Spinal cord (tissue), 10 donors: ENCODE measurements around the gene AEBP1. TPM values are rescaled to one million over a fixed set of nuclear protein-coding genes. Genes with fewer than 3 reads are reported as not detected.

Experiments used
- DNase-seq, 6 donors: peaks; one replicate each; pipeline versions ENCODE4 v3.0.0 to v3.0.0-alpha.2; 2013 to 2015; ENCODE audit warnings: low spot score in 6 of 6, low read depth in 4 of 6
- H3K27ac ChIP-seq: one replicate; pipeline ENCODE4 v1.5.1; 2013; ENCODE audit warnings: low read depth, low read length, control low read depth
- H3K27me3 ChIP-seq: one replicate; pipeline ENCODE4 v1.6.1; 2013; ENCODE audit warnings: low read length; ENCODE audit not compliant: control insufficient read depth, insufficient read depth
- H3K36me3 ChIP-seq: one replicate; pipeline ENCODE4 v1.6.1; 2013; ENCODE audit warnings: low read length; ENCODE audit not compliant: control insufficient read depth, insufficient read depth
- H3K4me1 ChIP-seq: one replicate; pipeline ENCODE4 v1.6.1; 2013; ENCODE audit warnings: low read length; ENCODE audit not compliant: control insufficient read depth, insufficient read depth
- H3K4me3 ChIP-seq: one replicate; pipeline ENCODE4 v1.5.1; 2013; ENCODE audit warnings: low read depth, low read length, control low read depth
- H3K9me3 ChIP-seq: one replicate; pipeline ENCODE4 v1.6.1; 2013; ENCODE audit warnings: low read length; ENCODE audit not compliant: control insufficient read depth, insufficient read depth
- WGBS: methylation state at CpG from one replicate; pipeline ENCODE4 v1.1.5; 2013; ENCODE audit warnings: missing lambda C conversion rate; ENCODE audit not compliant: insufficient coverage; 5-methylcytosine and 5-hydroxymethylcytosine counted together
- polyA plus RNA-seq, 2 donors: library from polyadenylated mRNA; unstranded; fragments of 120-200 nt; gene quantifications; one replicate each; pipeline ENCODE4 v1.2.1, GENCODE V29; 2013; ENCODE audit not compliant: insufficient read length in 2 of 2
- total RNA-seq, 2 donors: library from RNA; depleted of rRNA in 1 of 2; stranded (reverse); fragments of 120-200 nt in 1 of 2; fragments of >200 nt in 1 of 2; gene quantifications; one replicate each; pipeline versions ENCODE4 v1.2.3 to v1.2.4, GENCODE V29; 2013 to 2014
- donor health status: healthy.

The AEBP1 gene
- total and polyA plus RNA-seq, 4 donors: 39.9 to 102 (median 72.2) TPM

GRCh38 chr7:44109991-44110390, 5.8 kb downstream of the AEBP1 start:
- Histone ChIP-seq H3K4me3 (no peak overlapping the region), H3K36me3 (peaks cover 87% of the 10 kb centered on the region), H3K27me3 (no peaks in the 10 kb centered on the region), H3K4me1 (peaks cover 73% of the 10 kb centered on the region), H3K27ac (no peak overlapping the region), H3K9me3 (no peaks in the 10 kb centered on the region)
- 95% methylated on average over 16 of the region's 18 CpGs for WGBS
- DNase-seq: no peak

DNA sequence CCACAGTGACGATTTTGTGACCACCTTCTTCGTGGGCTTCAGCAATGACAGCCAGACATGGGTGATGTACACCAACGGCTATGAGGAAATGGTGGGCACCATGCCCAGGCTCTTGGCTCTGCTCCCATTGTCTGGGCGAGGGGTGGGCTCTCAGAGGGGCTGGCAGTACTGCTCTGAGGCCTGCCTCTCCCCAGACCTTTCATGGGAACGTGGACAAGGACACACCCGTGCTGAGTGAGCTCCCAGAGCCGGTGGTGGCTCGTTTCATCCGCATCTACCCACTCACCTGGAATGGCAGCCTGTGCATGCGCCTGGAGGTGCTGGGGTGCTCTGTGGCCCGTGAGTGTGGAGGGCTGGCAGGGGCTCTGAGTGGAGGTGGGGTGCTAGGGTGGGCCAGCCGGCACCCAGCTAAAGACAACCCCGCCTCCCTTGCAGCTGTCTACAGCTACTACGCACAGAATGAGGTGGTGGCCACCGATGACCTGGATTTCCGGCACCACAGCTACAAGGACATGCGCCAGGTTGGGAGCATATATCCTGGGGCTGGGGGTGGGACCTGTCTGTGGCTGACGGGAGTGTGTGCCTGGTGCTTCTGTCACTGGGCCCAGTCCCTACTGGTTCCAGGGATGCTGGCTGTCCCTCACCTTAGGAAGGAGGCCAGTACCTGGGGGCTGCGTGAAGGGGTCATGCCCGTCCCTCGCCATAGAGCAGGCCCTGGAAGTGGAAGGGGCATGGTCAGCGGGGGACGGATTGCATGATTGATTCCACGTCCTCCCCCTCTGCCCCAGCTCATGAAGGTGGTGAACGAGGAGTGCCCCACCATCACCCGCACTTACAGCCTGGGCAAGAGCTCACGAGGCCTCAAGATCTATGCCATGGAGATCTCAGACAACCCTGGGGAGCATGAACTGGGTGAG, 6.8 kb downstream of the AEBP1 start:
- H3K4me3 ChIP-seq: no peak overlapping the region
- peaks cover 73% of the 10 kb centered on the region for H3K4me1 ChIP-seq

DNA sequence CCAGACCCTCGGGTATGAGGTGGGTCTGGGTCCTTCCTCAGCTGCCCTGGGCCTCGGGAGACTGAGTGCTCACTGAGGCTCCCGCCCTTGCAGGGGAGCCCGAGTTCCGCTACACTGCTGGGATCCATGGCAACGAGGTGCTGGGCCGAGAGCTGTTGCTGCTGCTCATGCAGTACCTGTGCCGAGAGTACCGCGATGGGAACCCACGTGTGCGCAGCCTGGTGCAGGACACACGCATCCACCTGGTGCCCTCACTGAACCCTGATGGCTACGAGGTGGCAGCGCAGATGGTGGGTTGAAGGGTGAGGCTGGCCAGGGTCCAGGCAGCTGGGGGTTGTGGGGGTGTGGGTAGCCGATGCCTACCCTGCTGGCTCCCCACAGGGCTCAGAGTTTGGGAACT, 7.6 kb downstream of the AEBP1 start:
- Histone ChIP-seq H3K9me3 (no peaks in the 10 kb centered on the region), H3K4me1 (peaks cover 73% of the 10 kb centered on the region), H3K27me3 (no peaks in the 10 kb centered on the region), H3K27ac (no peak overlapping the region), H3K4me3 (no peak overlapping the region), H3K36me3 (peaks cover 99% of the 10 kb centered on the region)
- 62% methylated on average over 16 of the region's 16 CpGs for WGBS
- DNase-seq: peak in 1 of 6 donors; percentile 46

More for the DNA sequence above, 6.8 kb downstream of the AEBP1 start:
- H3K27ac ChIP-seq: no peak overlapping the region
- H3K36me3 ChIP-seq: peaks cover 96% of the 10 kb centered on the region
- peak in 2 of 6 donors; percentile 74 to 76 for DNase-seq
- 67% methylated on average over 20 of the region's 27 CpGs for WGBS
- H3K9me3 ChIP-seq: no peaks in the 10 kb centered on the region
- no peaks in the 10 kb centered on the region for H3K27me3 ChIP-seq

- peaks cover 66% of the 10 kb centered on the region for H3K4me1 ChIP-seq
- no peaks in the 10 kb centered on the region for H3K9me3 ChIP-seq
- 43% methylated on average over 32 of the region's 41 CpGs for WGBS
- no peaks in the 10 kb centered on the region for H3K27me3 ChIP-seq
- H3K36me3 ChIP-seq: peaks cover 99% of the 10 kb centered on the region
- H3K4me3 ChIP-seq: no peak overlapping the region
- peak in 1 of 6 donors; percentile 26 for DNase-seq
- H3K27ac ChIP-seq: no peak overlapping the region
Observed at GRCh38 chr7:44112231-44112996, 8.3 kb downstream of the AEBP1 start.

GRCh38 chr7:44112997-44113763, 9.0 kb downstream of the AEBP1 start:
- WGBS: 62% methylated on average over 22 of the region's 34 CpGs
- Histone ChIP-seq H3K27ac (no peak overlapping the region), H3K27me3 (no peaks in the 10 kb centered on the region), H3K9me3 (no peaks in the 10 kb centered on the region), H3K36me3 (peaks cover 99% of the 10 kb centered on the region), H3K4me1 (peaks cover 65% of the 10 kb centered on the region), H3K4me3 (no peak overlapping the region)
- DNase-seq: no peak

DNA sequence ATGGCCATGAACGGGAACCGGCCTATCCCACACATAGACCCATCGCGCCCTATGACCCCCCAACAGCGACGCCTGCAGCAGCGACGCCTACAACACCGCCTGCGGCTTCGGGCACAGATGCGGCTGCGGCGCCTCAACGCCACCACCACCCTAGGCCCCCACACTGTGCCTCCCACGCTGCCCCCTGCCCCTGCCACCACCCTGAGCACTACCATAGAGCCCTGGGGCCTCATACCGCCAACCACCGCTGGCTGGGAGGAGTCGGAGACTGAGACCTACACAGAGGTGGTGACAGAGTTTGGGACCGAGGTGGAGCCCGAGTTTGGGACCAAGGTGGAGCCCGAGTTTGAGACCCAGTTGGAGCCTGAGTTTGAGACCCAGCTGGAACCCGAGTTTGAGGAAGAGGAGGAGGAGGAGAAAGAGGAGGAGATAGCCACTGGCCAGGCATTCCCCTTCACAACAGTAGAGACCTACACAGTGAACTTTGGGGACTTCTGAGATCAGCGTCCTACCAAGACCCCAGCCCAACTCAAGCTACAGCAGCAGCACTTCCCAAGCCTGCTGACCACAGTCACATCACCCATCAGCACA, 9.7 kb downstream of the AEBP1 start:
- WGBS: 81% methylated on average over 20 of the region's 24 CpGs
- Histone ChIP-seq H3K4me1 (peaks cover 65% of the 10 kb centered on the region), H3K4me3 (no peak overlapping the region), H3K27me3 (no peaks in the 10 kb centered on the region), H3K27ac (peak overlapping the region; percentile 4), H3K9me3 (no peaks in the 10 kb centered on the region), H3K36me3 (peaks cover 98% of the 10 kb centered on the region)
- DNase-seq: no peak

DNA sequence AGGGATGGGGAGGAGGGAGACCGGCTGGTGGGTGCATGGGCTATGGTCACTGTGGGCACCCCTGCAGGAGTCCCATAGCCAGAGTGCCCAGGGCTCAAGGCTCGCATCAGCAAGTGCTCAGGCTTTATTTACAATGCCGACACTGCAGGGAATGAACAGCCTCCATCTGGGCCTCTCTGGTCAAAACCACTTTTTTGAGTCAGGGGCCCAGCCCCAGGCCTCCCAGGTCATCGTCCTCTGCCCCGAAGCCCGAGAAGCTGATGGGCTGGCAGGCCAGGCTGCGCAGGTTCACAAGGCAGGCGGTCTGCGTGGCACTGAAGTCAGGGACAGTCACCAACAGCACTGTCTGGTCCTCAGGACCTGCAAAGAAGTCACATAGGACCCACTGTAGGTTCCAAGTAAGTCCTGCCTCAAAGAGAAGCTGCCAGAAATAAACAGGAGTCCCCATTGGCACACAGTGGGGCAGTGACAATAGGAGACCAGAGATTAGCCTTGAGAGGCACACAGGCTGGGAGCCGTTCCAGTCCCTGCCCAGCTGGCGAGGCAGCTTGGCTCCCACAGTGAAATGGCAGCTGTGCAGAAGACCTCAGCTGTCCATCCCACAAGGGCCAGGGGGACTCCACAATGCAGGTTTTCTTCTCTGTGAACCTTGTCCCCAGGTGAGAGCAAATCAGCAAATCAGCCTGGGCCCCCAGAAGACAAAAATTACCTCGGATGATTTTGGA, 10.6 kb downstream of the AEBP1 start:
- Histone ChIP-seq H3K36me3 (peaks cover 97% of the 10 kb centered on the region), H3K9me3 (no peaks in the 10 kb centered on the region), H3K27ac (peak overlapping the region; percentile 37), H3K27me3 (no peaks in the 10 kb centered on the region), H3K4me3 (no peak overlapping the region), H3K4me1 (peaks cover 67% of the 10 kb centered on the region)
- 69% methylated on average over 12 of the region's 12 CpGs for WGBS
- peak in 3 of 6 donors; percentile 42 to 82 (median 50) for DNase-seq

- Histone ChIP-seq H3K36me3 (peaks cover 90% of the 10 kb centered on the region), H3K27me3 (no peaks in the 10 kb centered on the region), H3K27ac (no peak overlapping the region), H3K4me1 (peaks cover 57% of the 10 kb centered on the region), H3K9me3 (no peaks in the 10 kb centered on the region), H3K4me3 (no peak overlapping the region)
- no peak for DNase-seq
- 87% methylated on average over 13 of the region's 17 CpGs for WGBS
Observed at GRCh38 chr7:44116087-44116788, 12.1 kb downstream of the AEBP1 start.
